BJ (cell line): ENCODE results near the gene ABCB11. TPM values are rescaled to one million over a fixed set of nuclear protein-coding genes. Genes with fewer than 3 reads are reported as not detected.

Experiments
- CTCF ChIA-PET: fragments of 350-600 bp; formaldehyde crosslinking; extraction: SDS; loops from one replicate; lab custom pipeline; 2021; ENCODE audit warnings: antibody characterized with exemption, inconsistent platforms; lab: Yijun Ruan, JAX
- POLR2A ChIA-PET: fragments of 300-600 bp; sonication (Branson Sonifier 250); formaldehyde crosslinking; extraction: SDS; loops from one replicate; lab custom pipeline; 2021; ENCODE audit warnings: antibody characterized with exemption; lab: Charles Lee
- DNase-seq: peaks from one replicate; pipeline ENCODE4 v3.0.0-alpha.2; 2011; ENCODE audit warnings: low read depth
- H3K27me3 ChIP-seq: 2 replicates; pipeline ENCODE4 v1.6.0; 2011; ENCODE audit warnings: low read length; ENCODE audit not compliant: control insufficient read depth, insufficient read depth
- H3K36me3 ChIP-seq: 2 replicates; pipeline ENCODE4 v1.5.1; 2011; ENCODE audit warnings: low read length; ENCODE audit not compliant: control insufficient read depth, insufficient read depth
- H3K4me3 ChIP-seq: 2 replicates; pipeline ENCODE4 v1.5.1; 2011; ENCODE audit warnings: low read depth, mild to moderate bottlenecking, control low read depth, low read length
- polyA plus RNA-seq: library from polyadenylated mRNA; depleted of rRNA; stranded (reverse); fragments of >200 nt; gene quantifications from 2 replicates; pipeline ENCODE4 v1.2.3, GENCODE V29; 2011
- TF ChIP-seq, protein P1 (sequence below): IDR thresholded peaks from 2 replicates; pipeline ENCODE4 v1.5.1; 2011; ENCODE audit warnings: low read depth, mild to moderate bottlenecking, control low read depth, inconsistent platforms, low read length, moderate library complexity; ENCODE audit not compliant: insufficient read depth

Gene ABCB11
- polyA plus RNA-seq, 1 experiment: not detected

DNA sequence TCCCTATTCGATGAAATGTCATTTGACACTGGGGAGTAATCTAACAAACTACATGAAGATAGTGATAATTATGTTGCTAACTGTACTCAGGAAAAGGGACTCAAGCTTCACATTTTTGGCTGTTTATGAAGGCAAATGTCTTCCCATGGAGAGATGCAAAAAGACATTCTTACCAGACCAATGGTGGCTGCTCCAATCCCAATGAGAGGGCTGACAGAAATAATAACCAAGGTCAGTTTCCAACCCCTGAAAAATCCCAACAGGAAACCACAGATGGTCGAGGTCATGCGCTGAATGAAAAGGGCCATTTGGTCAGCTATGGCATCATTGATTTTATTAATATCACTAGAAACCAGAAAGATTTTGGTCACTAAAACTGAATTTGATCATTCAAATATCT lies 37.6 kb downstream of the ABCB11 start:
- CTCF ChIA-PET: no interaction called here
- POLR2A ChIA-PET: no interaction called here
- no peak for DNase-seq

DNA sequence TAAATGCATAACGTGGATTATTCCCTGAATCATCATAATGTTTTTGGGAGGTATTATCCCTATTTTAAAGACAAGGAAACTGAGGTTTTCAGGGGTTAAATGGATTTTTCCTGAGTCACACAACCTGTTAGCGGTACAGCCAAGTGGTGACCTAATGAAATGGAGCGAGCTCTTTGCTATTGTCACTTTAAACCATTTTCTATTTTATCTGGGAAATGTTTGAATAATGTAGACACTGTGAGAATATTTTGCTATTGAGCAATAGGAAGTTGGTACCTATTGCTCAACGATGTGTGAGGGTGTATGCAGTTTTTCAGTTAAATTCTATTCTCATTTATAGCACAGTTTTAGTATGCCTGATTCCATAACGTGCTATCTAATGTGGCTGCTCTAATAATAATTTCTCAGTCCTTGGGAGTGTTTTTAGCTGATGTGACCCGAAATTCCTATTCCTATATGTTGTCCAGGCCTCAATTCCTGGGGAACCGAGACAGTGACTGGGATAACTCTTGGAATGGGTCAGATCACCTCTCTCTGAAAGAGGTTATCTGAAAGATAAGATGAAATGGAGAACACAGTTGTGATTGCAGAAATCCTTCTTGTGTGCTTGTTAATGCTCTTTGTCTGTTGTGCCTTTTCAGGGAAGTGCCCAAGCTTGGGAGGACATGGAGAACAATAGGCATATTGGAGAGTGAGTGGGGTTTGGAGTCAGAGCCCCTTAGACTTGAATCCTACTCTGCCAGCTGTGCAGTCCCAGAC lies 38.4 kb downstream of the ABCB11 start:
- ChIA-PET POLR2A (no interaction called here), CTCF (interaction anchor here (1.2 to 1.8 kb wide), 2 partner anchors 9 kb away, joined by 3 to 6 read pairs; no protein-coding TSS in a partner anchor)
- H3K4me3 ChIP-seq: no peak overlapping the region
- DNase-seq: no peak
- H3K27me3 ChIP-seq: no peaks in the 10 kb centered on the region
- no peaks in the 10 kb centered on the region for H3K36me3 ChIP-seq
- TF ChIP-seq, protein P1, sequence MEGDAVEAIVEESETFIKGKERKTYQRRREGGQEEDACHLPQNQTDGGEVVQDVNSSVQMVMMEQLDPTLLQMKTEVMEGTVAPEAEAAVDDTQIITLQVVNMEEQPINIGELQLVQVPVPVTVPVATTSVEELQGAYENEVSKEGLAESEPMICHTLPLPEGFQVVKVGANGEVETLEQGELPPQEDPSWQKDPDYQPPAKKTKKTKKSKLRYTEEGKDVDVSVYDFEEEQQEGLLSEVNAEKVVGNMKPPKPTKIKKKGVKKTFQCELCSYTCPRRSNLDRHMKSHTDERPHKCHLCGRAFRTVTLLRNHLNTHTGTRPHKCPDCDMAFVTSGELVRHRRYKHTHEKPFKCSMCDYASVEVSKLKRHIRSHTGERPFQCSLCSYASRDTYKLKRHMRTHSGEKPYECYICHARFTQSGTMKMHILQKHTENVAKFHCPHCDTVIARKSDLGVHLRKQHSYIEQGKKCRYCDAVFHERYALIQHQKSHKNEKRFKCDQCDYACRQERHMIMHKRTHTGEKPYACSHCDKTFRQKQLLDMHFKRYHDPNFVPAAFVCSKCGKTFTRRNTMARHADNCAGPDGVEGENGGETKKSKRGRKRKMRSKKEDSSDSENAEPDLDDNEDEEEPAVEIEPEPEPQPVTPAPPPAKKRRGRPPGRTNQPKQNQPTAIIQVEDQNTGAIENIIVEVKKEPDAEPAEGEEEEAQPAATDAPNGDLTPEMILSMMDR: no peak

More for the DNA sequence above, 37.6 kb downstream of the ABCB11 start:
- H3K4me3 ChIP-seq: no peak overlapping the region
- H3K36me3 ChIP-seq: no peaks in the 10 kb centered on the region
- TF ChIP-seq, protein P1: no peak
- H3K27me3 ChIP-seq: no peaks in the 10 kb centered on the region

DNA sequence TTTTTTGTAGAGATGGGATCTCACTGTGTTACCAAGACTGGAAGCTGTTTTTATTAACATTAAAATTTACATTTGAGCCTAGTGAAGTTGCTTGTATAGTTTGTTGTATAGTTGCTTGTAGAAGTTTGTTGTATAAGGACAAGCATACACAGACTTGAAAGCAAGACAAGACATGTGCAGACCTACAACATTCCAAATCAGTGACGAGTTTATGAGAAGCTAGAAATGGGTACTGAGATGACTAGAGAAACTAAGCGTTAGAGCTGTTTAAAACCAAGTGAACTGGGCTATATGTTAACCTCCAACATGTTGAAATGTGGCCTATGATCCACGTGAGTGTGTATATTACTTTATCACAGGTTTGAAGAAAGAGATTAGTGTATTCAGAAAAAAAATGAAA lies 39.1 kb downstream of the ABCB11 start:
- TF ChIP-seq, protein P1: no peak
- DNase-seq: no peak
- Histone ChIP-seq H3K36me3 (no peaks in the 10 kb centered on the region), H3K4me3 (no peak overlapping the region), H3K27me3 (no peaks in the 10 kb centered on the region)
- POLR2A ChIA-PET: no interaction called here
- CTCF ChIA-PET: interaction anchor here (0.6 to 1.8 kb wide), 3 partner anchors 9 to 158 kb away, joined by 3 to 6 read pairs (median 3); no protein-coding TSS in a partner anchor

DNA sequence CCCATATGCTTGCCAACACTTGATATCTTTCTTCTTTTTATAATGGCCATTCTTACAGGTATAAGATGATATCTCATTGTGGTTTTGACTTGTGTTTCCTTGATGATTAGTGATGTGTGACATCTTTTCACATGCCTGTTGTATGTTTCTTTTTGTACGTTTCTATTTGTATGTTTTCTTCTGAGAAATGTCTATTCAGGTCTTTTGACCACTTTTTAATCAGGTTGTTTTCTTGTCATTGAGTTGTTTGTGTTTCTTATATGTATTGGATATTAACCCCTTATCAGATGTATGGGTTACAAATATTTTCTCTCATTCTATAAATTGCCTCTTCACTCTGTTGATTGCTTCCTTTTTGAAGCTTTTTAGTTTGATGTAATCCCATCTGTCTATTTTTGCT lies 42.4 kb downstream of the ABCB11 start:
- POLR2A ChIA-PET: no interaction called here
- Histone ChIP-seq H3K4me3 (no peak overlapping the region), H3K36me3 (no peaks in the 10 kb centered on the region), H3K27me3 (no peaks in the 10 kb centered on the region)
- TF ChIP-seq, protein P1: no peak
- no peak for DNase-seq
- CTCF ChIA-PET: no interaction called here

DNA sequence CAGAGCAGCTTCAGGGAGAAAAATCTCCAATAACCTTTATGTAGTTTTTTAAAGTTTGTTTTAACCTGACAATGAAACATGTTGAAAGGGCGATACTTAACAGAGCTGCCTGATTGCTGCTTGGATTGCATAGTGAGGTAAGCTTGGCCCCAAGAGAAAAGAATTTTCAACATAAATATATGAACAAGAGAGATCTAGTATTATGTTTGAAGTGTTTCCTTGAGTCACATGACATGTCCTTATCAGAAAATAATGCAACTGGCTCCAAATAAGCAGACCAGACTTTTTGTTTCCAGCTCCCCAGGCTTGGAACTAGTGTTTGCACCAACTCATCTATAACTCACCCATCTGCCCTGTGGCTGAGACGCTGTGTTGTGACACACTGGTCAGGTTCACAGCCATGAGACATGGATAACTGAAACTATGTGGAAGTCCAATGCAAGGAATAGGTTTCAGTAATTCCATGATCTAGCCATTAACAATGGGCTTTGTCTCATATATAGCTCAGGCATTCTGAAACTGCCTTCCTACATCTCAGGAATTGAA lies 44.7 kb downstream of the ABCB11 start:
- Histone ChIP-seq H3K4me3 (no peak overlapping the region), H3K36me3 (no peaks in the 10 kb centered on the region), H3K27me3 (no peaks in the 10 kb centered on the region)
- ChIA-PET POLR2A (no interaction called here), CTCF (interaction anchor here (0.6 to 0.7 kb wide), 2 partner anchors 12 to 16 kb away, joined by 3 read pairs; no protein-coding TSS in a partner anchor)
- TF ChIP-seq, protein P1: no peak
- no peak for DNase-seq
